GM19452 (cell line): Measurements from ENCODE around the gene HIF1AN.
A peak's percentile ranks its signal among the peaks of the same experiment; 100 is the strongest.

Source experiments
- ATAC-seq: cut with Tn5 transposase; IDR thresholded peaks from one replicate; pipeline ENCODE4 v1.9.1; 2021; ENCODE audit not compliant: unreplicated experiment

HIF1AN gene

GRCh38 chr10:100535715-100536353, at the start of gene HIF1AN:
TSS of gene HIF1AN (plus strand) at chr10:100535943. CDS start at chr10:100535959, 16 bp downstream.
- peak; percentile 94 for ATAC-seq

DNA sequence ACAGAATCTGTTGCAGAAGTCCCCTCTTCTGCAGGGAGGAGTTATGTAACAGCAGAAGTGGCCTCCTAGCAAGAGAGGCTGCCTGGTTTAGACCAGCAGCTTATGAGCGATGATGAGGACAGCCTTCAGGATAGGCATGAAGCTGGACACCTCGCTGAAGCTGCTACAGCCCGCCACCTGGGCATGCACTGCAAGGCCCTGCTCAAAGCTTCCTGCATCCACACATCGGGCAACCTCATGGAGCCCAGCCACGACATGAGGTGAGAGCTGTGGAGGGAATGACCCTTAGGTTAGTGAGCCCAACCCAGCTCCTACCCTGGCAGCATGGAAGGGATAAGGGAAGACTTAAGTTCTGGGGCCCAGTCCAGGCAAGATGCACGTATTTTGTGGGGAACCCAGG, 48.2 kb upstream of the HIF1AN start:
- ATAC-seq: no peak

DNA sequence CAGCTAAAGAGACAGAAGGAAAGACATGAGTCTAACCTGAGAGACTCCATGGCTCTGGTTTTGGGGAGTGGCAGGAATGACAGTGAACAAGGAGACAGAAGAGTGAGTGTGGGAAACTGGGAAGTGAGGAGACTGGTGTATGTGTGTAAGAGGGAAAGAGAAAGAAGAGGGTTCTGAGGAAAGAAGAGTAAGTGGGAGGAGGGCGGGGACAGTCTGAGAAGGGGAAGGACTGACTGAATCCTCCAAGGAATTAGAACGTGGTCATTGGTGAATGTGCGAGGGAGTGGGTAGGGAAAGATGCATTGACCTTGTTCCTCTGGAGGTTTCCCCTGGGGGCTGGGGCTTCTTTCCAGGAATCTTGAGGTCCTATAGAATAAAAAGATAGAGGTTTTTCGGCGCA, 46.3 kb upstream of the HIF1AN start:
- no peak for ATAC-seq

- no peak for ATAC-seq
Observed at GRCh38 chr10:100490531-100490930, 45.2 kb upstream of the HIF1AN start.

GRCh38 chr10:100496567-100496966, 39.2 kb upstream of the HIF1AN start:
- ATAC-seq: no peak

- ATAC-seq: no peak
Observed at GRCh38 chr10:100498059-100498458, 37.7 kb upstream of the HIF1AN start.

DNA sequence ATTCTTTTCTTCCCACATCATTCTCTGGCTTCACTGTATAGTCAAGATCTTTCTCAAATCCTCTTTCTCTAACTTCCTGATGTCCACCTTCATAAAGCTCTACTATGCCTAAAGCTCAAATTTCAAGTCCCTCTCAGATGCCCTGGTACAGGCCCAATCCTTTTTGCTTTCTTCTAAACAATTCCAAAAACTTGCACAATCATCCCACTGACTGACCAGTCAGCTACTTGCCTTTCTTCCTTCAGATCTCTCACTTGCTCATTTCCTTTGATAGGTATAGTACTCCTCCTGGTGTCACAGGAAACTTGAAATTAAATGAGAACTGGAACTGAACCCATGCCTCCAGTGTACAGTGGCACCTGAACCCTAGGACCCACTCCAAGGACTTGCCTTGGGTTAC, 34.3 kb upstream of the HIF1AN start:
- no peak for ATAC-seq

DNA sequence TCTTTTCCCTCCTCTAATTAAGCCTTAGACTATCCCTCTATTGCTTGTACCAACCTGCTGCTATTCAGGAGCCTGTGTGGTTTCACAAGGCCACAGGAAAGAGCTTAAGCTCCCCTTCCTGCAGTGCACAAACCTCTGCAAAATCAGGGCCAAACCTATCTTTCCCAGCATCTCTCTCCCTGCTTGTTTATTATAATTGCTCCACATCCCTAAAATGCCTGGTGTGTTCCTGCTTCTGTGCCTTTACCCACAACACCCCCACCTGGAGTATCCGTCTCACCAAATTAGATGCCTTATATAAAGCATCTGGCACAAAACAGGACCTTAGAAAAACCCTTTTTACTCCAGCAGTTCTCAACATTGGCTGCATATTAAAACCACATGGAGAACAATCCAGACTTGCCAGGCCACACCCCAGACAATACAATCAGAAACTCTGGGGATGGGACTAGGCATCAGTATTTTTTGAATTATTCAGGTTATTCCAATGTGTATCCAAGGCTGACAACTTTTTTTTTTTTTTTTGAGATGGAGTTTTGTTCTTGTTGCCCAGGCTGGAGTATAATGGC, 32.7 kb upstream of the HIF1AN start:
- ATAC-seq: no peak

DNA sequence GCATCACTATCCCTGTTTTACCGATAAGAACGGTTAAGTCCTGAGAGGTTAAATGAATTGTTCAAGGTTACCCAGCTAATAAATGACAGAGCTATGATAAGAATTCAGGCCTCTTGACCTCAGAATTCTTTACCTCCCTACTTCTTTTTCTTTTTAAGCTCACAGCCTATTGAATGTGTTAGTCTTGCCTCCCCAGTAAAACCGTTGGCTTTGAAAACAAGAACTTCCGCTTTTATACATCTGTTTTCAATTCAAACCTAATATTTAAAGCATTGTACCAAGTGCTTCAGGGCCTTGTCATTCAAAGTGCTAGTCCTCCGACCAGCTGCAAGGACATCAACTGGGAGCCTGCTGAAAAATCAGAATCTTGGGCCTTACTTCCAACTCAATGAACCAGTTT, 31.6 kb upstream of the HIF1AN start:
- no peak for ATAC-seq

DNA sequence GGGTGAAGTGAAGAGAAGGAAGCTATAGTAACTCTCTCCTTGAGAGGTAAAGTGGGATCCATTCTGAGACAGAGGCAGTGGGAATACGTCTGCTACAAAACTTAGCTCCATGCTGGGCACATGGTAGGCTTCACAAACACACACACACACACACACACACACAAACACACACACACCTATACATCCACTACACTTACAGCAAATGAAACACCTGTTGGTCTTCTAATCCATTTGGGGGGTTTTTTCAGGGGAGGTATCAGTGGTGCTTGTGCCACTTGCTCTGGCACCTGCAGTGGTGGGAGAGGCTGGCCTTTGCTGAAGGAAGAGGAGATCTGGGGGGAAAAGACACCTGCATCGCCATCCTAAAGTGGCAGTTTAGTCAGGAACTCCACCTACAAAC, 30.6 kb upstream of the HIF1AN start:
- ATAC-seq: no peak

DNA sequence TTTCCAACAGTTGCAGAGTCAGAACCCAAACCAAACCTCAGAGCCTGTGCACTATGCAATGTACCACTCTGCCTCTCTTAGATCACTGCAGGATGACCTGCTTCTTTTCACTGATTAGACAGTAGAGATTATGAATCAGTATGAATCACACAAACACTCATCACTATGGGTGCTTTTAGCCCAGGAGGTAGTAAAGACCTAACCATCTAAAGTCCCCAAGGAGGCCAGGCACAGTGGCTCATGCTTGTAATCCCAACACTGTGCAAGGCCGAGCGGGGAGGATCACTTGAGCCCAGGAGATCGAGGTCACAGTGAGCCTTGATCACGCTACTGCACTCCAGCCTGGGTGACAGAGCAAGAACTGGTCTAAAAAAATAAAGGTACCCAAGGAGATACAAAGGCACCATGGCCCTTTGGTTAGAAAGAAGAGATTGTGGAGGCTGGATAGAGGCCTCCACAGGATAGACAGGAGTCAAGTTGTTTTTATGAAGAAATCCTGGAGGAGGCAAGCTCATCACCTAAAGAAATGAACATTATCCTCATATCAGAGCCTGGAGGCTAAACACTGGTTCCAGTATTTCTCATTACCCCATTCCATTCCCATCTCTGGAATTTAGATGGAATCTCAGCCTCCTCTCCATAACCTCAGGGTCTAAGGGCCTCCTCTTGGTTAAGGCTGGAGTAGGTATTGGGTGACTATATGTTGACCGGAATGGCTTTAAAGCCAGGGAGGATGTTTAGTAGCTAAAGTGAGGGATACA, 29.0 kb upstream of the HIF1AN start:
- no peak for ATAC-seq

- ATAC-seq: no peak
Observed at GRCh38 chr10:100507357-100507732, 28.4 kb upstream of the HIF1AN start.

- ATAC-seq: no peak
Observed at GRCh38 chr10:100508266-100508665, 27.5 kb upstream of the HIF1AN start.

- ATAC-seq: no peak
Observed at GRCh38 chr10:100508691-100509150, 27.0 kb upstream of the HIF1AN start.

- no peak for ATAC-seq
Observed at GRCh38 chr10:100509241-100509840, 26.4 kb upstream of the HIF1AN start.

GRCh38 chr10:100510533-100511308, 25.0 kb upstream of the HIF1AN start:
- ATAC-seq: no peak

GRCh38 chr10:100515612-100516011, 20.1 kb upstream of the HIF1AN start:
- ATAC-seq: no peak

- no peak for ATAC-seq
Observed at GRCh38 chr10:100516847-100517246, 18.9 kb upstream of the HIF1AN start.

GRCh38 chr10:100518761-100519241, 16.9 kb upstream of the HIF1AN start:
- no peak for ATAC-seq

DNA sequence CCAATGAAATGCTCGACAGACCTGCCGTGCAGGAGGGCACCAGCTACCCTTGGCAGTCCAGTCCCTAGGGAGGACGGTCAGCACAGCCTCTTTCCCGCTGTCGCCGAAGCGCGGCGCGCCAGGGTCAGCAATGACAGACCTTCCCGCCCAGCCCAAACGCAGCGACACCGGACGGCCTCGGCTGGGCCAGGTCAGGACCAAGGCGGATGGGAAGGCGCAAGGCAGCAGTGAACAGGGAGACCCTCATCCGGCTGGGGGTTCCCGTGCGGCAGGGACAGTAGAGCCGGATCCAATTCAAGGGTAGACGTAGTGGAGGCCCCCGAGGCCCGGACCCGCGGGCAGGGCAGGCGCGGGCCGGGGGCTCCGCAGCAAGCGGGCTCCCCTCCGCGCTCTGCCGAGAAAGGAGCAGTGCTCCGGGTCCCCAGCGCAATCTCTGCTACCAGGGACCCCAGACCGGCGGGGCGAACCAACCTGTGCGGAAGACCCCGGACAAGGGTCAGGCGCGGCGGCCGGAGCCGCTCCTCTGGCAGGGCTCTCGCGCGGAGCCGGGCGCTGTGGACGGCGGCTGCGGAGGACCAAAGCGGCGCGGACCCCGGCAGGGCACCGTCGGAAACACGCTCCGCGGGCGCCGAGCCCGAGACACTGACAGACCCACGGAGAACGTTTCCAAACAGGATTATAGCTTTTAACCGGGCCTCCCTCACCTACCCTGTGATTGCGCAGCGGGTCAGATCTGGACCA, 16.3 kb upstream of the HIF1AN start, which contains the start of gene SEC31B:
SEC31B (minus strand) TSS at position 551 of the 741 bp plus-strand sequence. CDS start 2,909 bp downstream, outside the sequence.
- ATAC-seq: no peak
